Testis (tissue), 2 donors: Measurements from ENCODE around the gene MYH13.

Source experiments
- CTCF ChIP-seq, 3 experiments: fragments of 450-650 bp in 2 of 3; fragments of 200-600 bp in 1 of 3; sonication (generic) in 1 of 3; IDR thresholded peaks; one replicate each; pipeline ENCODE4 v1.5.1; 2016 to 2019; ENCODE audit warnings: antibody characterized with exemption in 3 of 3, mild to moderate bottlenecking in 2 of 3, moderate library complexity in 1 of 3
- POLR2A ChIP-seq: fragments of 450-650 bp; IDR thresholded peaks from one replicate; pipeline ENCODE4 v1.6.1; 2017; ENCODE audit warnings: antibody characterized with exemption, mild to moderate bottlenecking, moderate library complexity

GRCh38 chr17:10385871-10386270, 13.1 kb upstream of the MYH13 start:
- no peak for TF ChIP-seq CTCF (IDR thresholded peaks at IDR 0.05)
- TF ChIP-seq POLR2A, result no peak
